HepG2 (cell line): ENCODE data around the gene NIPAL4.

Experiments used
- ATF1 ChIP-seq: IDR thresholded peaks from 2 replicates; pipeline ENCODE4 v1.6.1; 2016; ENCODE audit warnings: mild to moderate bottlenecking, control low read depth
- EED ChIP-seq: sonication (generic); formaldehyde crosslinking; IDR thresholded peaks from 2 replicates; pipeline ENCODE4 v1.5.0; 2020; ENCODE audit warnings: mild to moderate bottlenecking, missing genetic modification reagents
- ELF1 ChIP-seq: sonication (generic); formaldehyde crosslinking; IDR thresholded peaks from 2 replicates; pipeline ENCODE4 v1.4.0; 2020; ENCODE audit warnings: missing genetic modification reagents
- EZH2 ChIP-seq: conservative IDR thresholded peaks from 2 replicates; pipeline ENCODE4 v1.6.1; 2012; ENCODE audit warnings: mild to moderate bottlenecking, low read depth, low read length, moderate library complexity
- FLYWCH1 ChIP-seq: sonication (generic); formaldehyde crosslinking; IDR thresholded peaks from 2 replicates; pipeline ENCODE4 v1.8.1; 2023; ENCODE audit warnings: mild to moderate bottlenecking, missing genetic modification reagents
- HOXD1 ChIP-seq: sonication (generic); formaldehyde crosslinking; IDR thresholded peaks from 2 replicates; pipeline ENCODE4 v1.5.0; 2020; ENCODE audit warnings: missing genetic modification reagents
- NFYB ChIP-seq: sonication (generic); formaldehyde crosslinking; IDR thresholded peaks from 2 replicates; pipeline ENCODE4 v1.4.0; 2020; ENCODE audit warnings: missing genetic modification reagents
- POLR2AphosphoS2 ChIP-seq: IDR thresholded peaks from 2 replicates; pipeline ENCODE4 v1.6.1; 2011; ENCODE audit warnings: low read depth, low read length, improper control_type of control experiment
- POLR2G ChIP-seq: fragments of 200-400 bp; formaldehyde crosslinking; IDR thresholded peaks from 2 replicates; pipeline ENCODE4 v1.6.1; 2018; ENCODE audit warnings: mild to moderate bottlenecking, low read depth, low read length, moderate library complexity
- SIN3A ChIP-seq: IDR thresholded peaks from 2 replicates; pipeline ENCODE4 v1.6.1; 2011; ENCODE audit warnings: low read depth, mild to moderate bottlenecking, control low read depth, low read length, borderline replicate concordance
- TCF12 ChIP-seq, 2 experiments: fragments of 450-650 bp in 1 of 2; sonication (generic) in 1 of 2; formaldehyde crosslinking in 1 of 2; IDR thresholded peaks; 2 replicates each; pipeline versions ENCODE4 v1.6.1 to v1.8.0; 2017 to 2022; ENCODE audit warnings: antibody characterized with exemption in 1 of 2, mild to moderate bottlenecking in 1 of 2, missing genetic modification reagents in 1 of 2, moderate library complexity in 1 of 2
- ZNF615 ChIP-seq: sonication (generic); formaldehyde crosslinking; IDR thresholded peaks from 2 replicates; pipeline ENCODE4 v1.5.0; 2020; ENCODE audit warnings: mild to moderate bottlenecking, missing genetic modification reagents, borderline replicate concordance
- ZNF660 ChIP-seq: sonication (generic); formaldehyde crosslinking; IDR thresholded peaks from 2 replicates; pipeline ENCODE4 v1.5.1; 2020; ENCODE audit warnings: mild to moderate bottlenecking, low read depth, missing genetic modification reagents, borderline replicate concordance
- ZNF766 ChIP-seq: sonication (generic); formaldehyde crosslinking; IDR thresholded peaks from 2 replicates; pipeline ENCODE4 v1.5.0; 2020; ENCODE audit warnings: missing genetic modification reagents, borderline replicate concordance

- TF ChIP-seq ELF1 (CRISPR knock-in tag) (no peak), EED (CRISPR knock-in tag) (no peak), ZNF766 (CRISPR knock-in tag) (no peak), POLR2AphosphoS2 (no peak), SIN3A (no peak), ZNF660 (CRISPR knock-in tag) (no peak), EZH2 (no peak), ZNF615 (CRISPR knock-in tag) (no peak), ATF1 (CRISPR knock-in tag) (no peak), FLYWCH1 (no peak), NFYB (no peak), TCF12 (IDR thresholded peaks at IDR 0.05) (no peak), TCF12 (CRISPR knock-in tag; IDR thresholded peaks at IDR 0.05) (no peak), POLR2G (no peak), HOXD1 (CRISPR knock-in tag) (no peak)
Measured at GRCh38 chr5:157491471-157491995, 31.5 kb downstream of the NIPAL4 start.
